ENCODE measurements around the gene FBXO3. TPM values are rescaled to one million over a fixed set of nuclear protein-coding genes. Genes with fewer than 3 reads are reported as not detected.
"Not testable (repeated sequence)": the region's sequence is repeated elsewhere in the genome, so short reads cannot be mapped to it uniquely, and the experiment has no call there.

The FBXO3 gene
- total RNA-seq, 1 experiment from 2014 or later: 22.5 TPM

DNA sequence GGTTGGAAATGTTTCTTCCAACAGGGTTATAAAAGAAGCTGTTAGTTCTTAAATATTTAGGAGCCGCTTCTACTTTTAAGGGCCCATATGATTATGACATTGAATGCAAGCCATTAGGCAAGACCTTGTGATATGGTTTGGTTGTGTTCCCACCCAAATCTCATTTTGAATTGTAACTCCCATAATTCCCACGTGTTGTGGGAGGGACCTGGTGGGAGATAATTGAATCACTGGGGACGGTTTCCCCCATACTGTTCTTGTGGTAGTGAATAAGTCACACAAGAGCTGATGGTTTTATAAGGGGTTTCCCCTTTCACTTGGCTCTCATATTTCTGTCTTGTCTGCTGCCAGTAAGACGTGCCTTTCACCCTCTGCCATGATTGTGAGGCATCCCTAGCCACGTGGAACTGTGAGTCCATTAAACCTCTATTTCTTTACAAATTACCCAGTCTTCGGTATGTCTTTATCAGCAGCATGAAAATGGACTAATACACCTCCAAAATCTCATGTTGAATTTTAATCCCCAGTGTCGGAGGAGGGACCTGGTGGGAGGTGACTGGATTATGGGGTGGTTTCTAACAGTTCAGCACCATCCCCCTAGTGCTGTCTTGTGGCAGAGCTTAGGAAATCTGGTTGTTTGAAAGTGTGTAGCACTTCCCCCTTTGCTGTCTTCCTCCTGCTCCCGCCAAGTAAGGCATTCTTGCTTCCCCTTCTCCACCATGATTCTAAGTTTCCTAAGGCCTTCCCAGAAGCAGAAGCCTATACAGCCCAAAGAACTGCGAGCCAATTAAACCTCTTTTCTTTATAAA is 42.4 kb downstream of the FBXO3 start:
- Histone ChIP-seq H3F3A (ENCODE audit: low read length, unreplicated experiment) (no peaks in the 10 kb centered on the region), H3K9me2 (replicated peaks; ENCODE audit: low read length) (no peaks in the 10 kb centered on the region), H3K9me3 (ENCODE audit: low read length) (no peaks in the 10 kb centered on the region), H3K4me3 (ENCODE audit: low read length) (peak overlapping the region; percentile 27; the same call in 1 of the 2 replicates), H3K27ac (ENCODE audit: low read length) (no peak overlapping the region), H3K27me3 (ENCODE audit: low read length) (no peaks in the 10 kb centered on the region), H4K20me1 (ENCODE audit: low read length) (peaks cover 58% of the 10 kb centered on the region), H3K4me1 (ENCODE audit: insufficient read depth, low read length) (peaks cover 34% of the 10 kb centered on the region), H3K79me2 (ENCODE audit: low read length) (peaks cover 92% of the 10 kb centered on the region), H3K36me3 (ENCODE audit: low read depth, low read length) (peaks cover 49% of the 10 kb centered on the region), H3K9ac (ENCODE audit: low read length) (no peak overlapping the region), H2AFZ (ENCODE audit: low read length) (no peak overlapping the region), H3K4me2 (ENCODE audit: low read length) (peak overlapping the region; percentile 75)
- DNase-seq: no peak
- ChIA-PET POLR2A (ENCODE audit: unreplicated experiment) (no interaction called here), CTCF (no interaction called here)
- TF ChIP-seq EZH2 (IDR thresholded peaks at IDR 0.05; ENCODE audit: low read length, unreplicated experiment) (no peak), CTCF (conservative IDR thresholded peaks at IDR 0.05; ENCODE audit: low read depth, low read length) (no peak), EZH2phosphoT487 (IDR thresholded peaks at IDR 0.05; ENCODE audit: borderline replicate concordance, low read length) (no peak)
- no peak for ATAC-seq
- intact Hi-C loops (cut with micrococcal nuclease): no loop called here
- BruUV-seq (replicated peaks): no TSS peak

DNA sequence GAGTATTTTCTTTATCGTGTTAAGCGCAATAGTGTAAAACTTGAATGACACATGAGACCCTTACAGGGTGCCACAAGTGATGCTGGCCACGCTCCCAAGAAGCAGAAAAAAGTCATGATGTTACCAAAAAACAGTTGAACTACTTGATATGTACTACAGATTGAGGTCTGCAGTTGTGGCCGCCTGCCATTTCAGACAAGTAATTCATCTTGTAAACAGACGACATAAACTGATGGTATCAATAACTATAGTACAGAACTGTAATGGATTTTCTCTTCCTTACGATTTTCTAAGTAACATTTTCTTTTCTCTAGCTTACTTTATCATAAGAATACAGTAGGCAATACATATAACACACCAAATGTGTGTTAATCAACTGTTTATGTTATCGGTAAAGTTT is 43.6 kb downstream of the FBXO3 start:
- Histone ChIP-seq H3K27ac (ENCODE audit: low read length) (no peak overlapping the region), H3K79me2 (ENCODE audit: low read length) (peaks cover 100% of the 10 kb centered on the region), H3K9me3 (ENCODE audit: low read length) (no peaks in the 10 kb centered on the region), H2AFZ (ENCODE audit: low read length) (no peak overlapping the region), H3K4me1 (ENCODE audit: insufficient read depth, low read length) (peaks cover 28% of the 10 kb centered on the region), H3F3A (ENCODE audit: low read length, unreplicated experiment) (no peaks in the 10 kb centered on the region), H3K9ac (ENCODE audit: low read length) (no peak overlapping the region), H3K4me2 (ENCODE audit: low read length) (peak overlapping the region; percentile 29; the same call in 1 of the 2 replicates), H3K4me3 (ENCODE audit: low read length) (no peak overlapping the region), H4K20me1 (ENCODE audit: low read length) (peaks cover 55% of the 10 kb centered on the region), H3K27me3 (ENCODE audit: low read length) (no peaks in the 10 kb centered on the region), H3K36me3 (ENCODE audit: low read depth, low read length) (peaks cover 49% of the 10 kb centered on the region), H3K9me2 (replicated peaks; ENCODE audit: low read length) (no peaks in the 10 kb centered on the region)
- ChIA-PET CTCF (no interaction called here), POLR2A (ENCODE audit: unreplicated experiment) (interaction anchor here (0.6 kb wide), 1 partner anchor 38 kb away, joined by 3 read pairs; no protein-coding TSS in a partner anchor)
- BruUV-seq (replicated peaks): no TSS peak
- ATAC-seq (no peak), DNase-seq (no peak)
- TF ChIP-seq EZH2 (IDR thresholded peaks at IDR 0.05; ENCODE audit: low read length, unreplicated experiment) (no peak), EZH2phosphoT487 (IDR thresholded peaks at IDR 0.05; ENCODE audit: borderline replicate concordance, low read length) (no peak), CTCF (conservative IDR thresholded peaks at IDR 0.05; ENCODE audit: low read depth, low read length) (no peak)
- intact Hi-C loops (cut with micrococcal nuclease): no loop called here

DNA sequence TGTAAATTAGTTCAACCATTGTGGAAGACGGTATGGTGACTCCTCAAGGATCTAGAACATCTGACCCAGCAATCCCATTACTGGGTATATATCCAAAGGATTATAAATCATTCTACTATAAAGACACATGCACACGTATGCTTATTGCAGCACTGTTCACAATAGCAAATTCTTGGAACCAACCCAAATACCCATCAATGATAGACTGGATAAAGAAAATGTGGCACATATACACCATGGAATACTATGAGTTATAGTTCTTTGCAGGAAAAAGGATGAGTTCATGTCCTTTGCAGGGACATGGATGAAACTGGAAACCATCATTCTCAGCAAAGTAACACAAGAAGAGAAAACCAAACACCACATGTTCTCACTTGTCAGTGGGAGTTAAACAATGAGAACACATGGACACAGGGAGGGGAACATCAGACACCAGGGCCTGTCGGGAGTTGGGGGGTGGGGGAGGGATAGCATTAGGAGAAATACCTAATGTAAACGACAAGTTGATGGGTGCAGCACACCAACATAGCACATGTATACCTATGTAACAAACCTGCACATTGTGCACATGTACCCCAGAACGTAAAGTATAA is 45.2 kb downstream of the FBXO3 start:
- H3K4me1 ChIP-seq (ENCODE audit: insufficient read depth, low read length): peaks cover 41% of the 10 kb centered on the region
- POLR2A ChIA-PET (ENCODE audit: unreplicated experiment); ATAC-seq: not testable (repeated sequence)

GRCh38 chr11:33727539-33727938 is 46.8 kb downstream of the FBXO3 start:
- H3K4me2 ChIP-seq (ENCODE audit: low read length); POLR2A ChIA-PET (ENCODE audit: unreplicated experiment); H2AFZ ChIP-seq (ENCODE audit: low read length); H3K27me3 ChIP-seq (ENCODE audit: low read length); H3F3A ChIP-seq (ENCODE audit: low read length, unreplicated experiment); H3K27ac ChIP-seq (ENCODE audit: low read length); H3K4me3 ChIP-seq (ENCODE audit: low read length); H3K9me3 ChIP-seq (ENCODE audit: low read length); BruUV-seq (replicated peaks); H3K9ac ChIP-seq (ENCODE audit: low read length); H3K9me2 ChIP-seq (replicated peaks; ENCODE audit: low read length); intact Hi-C loops (cut with micrococcal nuclease); CTCF ChIA-PET; DNase-seq; ATAC-seq: not testable (repeated sequence)
- peaks cover 48% of the 10 kb centered on the region for H3K36me3 ChIP-seq (ENCODE audit: low read depth, low read length)
- peaks cover 32% of the 10 kb centered on the region for H4K20me1 ChIP-seq (ENCODE audit: low read length)
- H3K79me2 ChIP-seq (ENCODE audit: low read length): peaks cover 100% of the 10 kb centered on the region
- H3K4me1 ChIP-seq (ENCODE audit: insufficient read depth, low read length): peaks cover 43% of the 10 kb centered on the region

More for the DNA sequence above, 45.2 kb downstream of the FBXO3 start:
- H3F3A ChIP-seq (ENCODE audit: low read length, unreplicated experiment); H3K27me3 ChIP-seq (ENCODE audit: low read length); H3K9me2 ChIP-seq (replicated peaks; ENCODE audit: low read length); BruUV-seq (replicated peaks); intact Hi-C loops (cut with micrococcal nuclease); CTCF ChIA-PET; H2AFZ ChIP-seq (ENCODE audit: low read length); H3K9me3 ChIP-seq (ENCODE audit: low read length); H3K4me3 ChIP-seq (ENCODE audit: low read length); DNase-seq; H3K4me2 ChIP-seq (ENCODE audit: low read length); H3K27ac ChIP-seq (ENCODE audit: low read length); H3K9ac ChIP-seq (ENCODE audit: low read length): not testable (repeated sequence)
- H4K20me1 ChIP-seq (ENCODE audit: low read length): peaks cover 49% of the 10 kb centered on the region
- peaks cover 100% of the 10 kb centered on the region for H3K79me2 ChIP-seq (ENCODE audit: low read length)
- H3K36me3 ChIP-seq (ENCODE audit: low read depth, low read length): peaks cover 57% of the 10 kb centered on the region
